ENCODE results near the gene EEF1AKMT2.
"Not testable (repeated sequence)": the region's sequence is repeated elsewhere in the genome, so short reads cannot be mapped to it uniquely, and the experiment has no call there.

The EEF1AKMT2 gene

GRCh38 chr10:124756156-124756903, 35.4 kb downstream of the EEF1AKMT2 start:
- DNase-seq (ENCODE audit: insufficient read length, low spot score) (no peak), FAIRE-seq (no peak)

DNA sequence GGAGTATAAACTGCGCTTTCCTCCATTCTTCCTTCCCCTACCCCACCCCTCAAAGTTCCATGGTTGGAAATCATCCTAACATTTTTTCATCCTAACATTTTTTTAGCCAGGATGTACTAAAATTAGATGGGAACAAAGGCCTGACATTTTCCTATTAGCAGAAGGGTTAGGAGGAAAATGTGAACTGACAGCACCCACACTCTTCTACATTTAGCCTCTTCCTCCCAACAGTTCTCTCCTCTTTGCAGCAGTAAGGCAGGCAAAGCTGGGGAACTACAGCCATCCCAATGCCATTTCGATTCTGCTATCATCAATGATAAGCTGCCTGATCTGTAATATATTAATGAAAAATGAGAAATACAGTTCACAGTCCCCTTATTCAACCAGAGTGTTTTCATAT, 36.1 kb downstream of the EEF1AKMT2 start:
- FAIRE-seq = no peak
- DNase-seq (ENCODE audit: insufficient read length, low spot score) = no peak

- no peak for FAIRE-seq
These were observed 37.5 kb downstream of the EEF1AKMT2 start for GRCh38 chr10:124754227-124754626.

GRCh38 chr10:124748953-124749645, 42.6 kb downstream of the EEF1AKMT2 start:
- no peak for FAIRE-seq

More at GRCh38 chr10:124754227-124754626, 37.5 kb downstream of the EEF1AKMT2 start:
- no peak for DNase-seq (ENCODE audit: insufficient read length, low spot score)

GRCh38 chr10:124748166-124748565, 43.5 kb downstream of the EEF1AKMT2 start:
- FAIRE-seq (no peak), DNase-seq (ENCODE audit: insufficient read length, low spot score) (no peak)

More at GRCh38 chr10:124748953-124749645, 42.6 kb downstream of the EEF1AKMT2 start:
- no peak for DNase-seq (ENCODE audit: insufficient read length, low spot score)

DNA sequence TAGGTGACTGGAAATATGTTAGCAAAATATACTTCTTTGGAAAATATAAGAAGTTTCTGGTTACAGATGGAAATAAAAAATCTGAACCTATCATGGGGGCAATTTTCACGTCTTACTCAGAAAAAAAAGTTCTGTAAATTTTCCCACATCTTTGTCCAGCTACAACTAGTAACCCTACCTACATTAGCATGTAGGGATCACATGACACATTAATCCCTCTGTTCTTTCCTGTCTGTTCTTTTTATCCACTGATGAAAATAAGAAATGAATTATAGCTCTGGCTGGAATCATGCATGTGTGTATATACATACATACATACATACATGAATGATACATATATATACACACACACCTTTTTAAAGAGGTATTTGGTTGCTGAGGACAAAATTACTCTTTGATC, 43.9 kb downstream of the EEF1AKMT2 start:
- FAIRE-seq (no peak), DNase-seq (ENCODE audit: insufficient read length, low spot score) (no peak)

- FAIRE-seq (no peak), DNase-seq (ENCODE audit: insufficient read length, low spot score) (no peak)
These were observed 44.7 kb downstream of the EEF1AKMT2 start for GRCh38 chr10:124746992-124747391.

GRCh38 chr10:124746447-124746846, 45.2 kb downstream of the EEF1AKMT2 start:
- not testable (repeated sequence) for DNase-seq (ENCODE audit: insufficient read length, low spot score); FAIRE-seq

- FAIRE-seq (no peak), DNase-seq (ENCODE audit: insufficient read length, low spot score) (no peak)
These were observed 46.0 kb downstream of the EEF1AKMT2 start for GRCh38 chr10:124745673-124746072.

- DNase-seq (ENCODE audit: insufficient read length, low spot score) = no peak
- FAIRE-seq = no peak
These were observed 46.4 kb downstream of the EEF1AKMT2 start for GRCh38 chr10:124745252-124745651.

- DNase-seq (ENCODE audit: insufficient read length, low spot score) (peak; percentile 59), FAIRE-seq (no peak)
These were observed 47.3 kb downstream of the EEF1AKMT2 start, which contains the start of gene FAM53B for GRCh38 chr10:124744102-124745050. Gene FAM53B (minus strand): TSS chr10:124744378. CDS start chr10:124706713, 37,665 bp downstream.

DNA sequence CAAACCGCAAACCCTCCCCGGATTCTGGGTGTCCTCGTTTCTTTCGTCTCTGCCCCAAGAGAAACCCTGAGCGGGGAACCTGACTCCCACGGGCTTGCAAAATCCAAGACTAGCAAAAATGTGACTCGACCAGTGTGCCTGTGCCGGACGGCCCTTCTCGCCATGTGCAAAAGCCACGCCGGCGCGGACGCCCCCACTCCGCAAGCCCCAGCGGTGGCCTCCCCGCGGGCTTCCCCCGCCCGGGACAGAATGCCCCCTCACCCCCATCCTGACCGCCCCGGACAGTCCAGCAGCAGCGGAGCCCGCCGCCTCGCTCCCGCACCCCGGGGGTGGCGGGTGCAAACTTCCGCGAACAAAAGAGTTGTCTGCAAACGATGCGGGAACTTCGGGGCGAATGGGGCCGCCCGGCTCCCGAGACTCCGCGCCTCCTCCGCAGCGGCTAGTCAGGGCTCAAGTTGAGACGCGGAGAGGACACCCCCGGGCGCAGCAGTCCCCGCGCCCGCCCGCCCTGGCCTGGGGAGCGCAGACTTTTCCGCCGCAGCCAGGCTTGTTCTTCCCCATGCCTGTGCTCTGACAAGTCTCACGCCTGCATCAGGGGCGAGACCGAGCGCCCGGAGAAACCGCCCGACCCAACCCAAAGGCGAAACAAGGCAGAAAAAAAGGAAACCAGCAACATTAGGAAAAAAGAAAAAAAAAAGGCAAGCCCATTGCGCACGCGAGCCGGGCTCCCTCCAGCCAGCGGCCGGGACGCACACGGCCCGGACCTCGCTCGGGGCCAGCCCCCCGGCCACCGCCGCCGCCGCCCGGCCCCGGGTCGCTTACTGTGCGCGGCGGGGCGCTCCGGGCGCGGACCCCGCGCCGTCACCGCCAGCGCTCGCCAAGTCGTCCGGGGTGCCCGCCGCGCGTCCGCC, 48.2 kb downstream of the EEF1AKMT2 start:
- FAIRE-seq (no peak), DNase-seq (ENCODE audit: insufficient read length, low spot score) (peak; percentile 11)

DNA sequence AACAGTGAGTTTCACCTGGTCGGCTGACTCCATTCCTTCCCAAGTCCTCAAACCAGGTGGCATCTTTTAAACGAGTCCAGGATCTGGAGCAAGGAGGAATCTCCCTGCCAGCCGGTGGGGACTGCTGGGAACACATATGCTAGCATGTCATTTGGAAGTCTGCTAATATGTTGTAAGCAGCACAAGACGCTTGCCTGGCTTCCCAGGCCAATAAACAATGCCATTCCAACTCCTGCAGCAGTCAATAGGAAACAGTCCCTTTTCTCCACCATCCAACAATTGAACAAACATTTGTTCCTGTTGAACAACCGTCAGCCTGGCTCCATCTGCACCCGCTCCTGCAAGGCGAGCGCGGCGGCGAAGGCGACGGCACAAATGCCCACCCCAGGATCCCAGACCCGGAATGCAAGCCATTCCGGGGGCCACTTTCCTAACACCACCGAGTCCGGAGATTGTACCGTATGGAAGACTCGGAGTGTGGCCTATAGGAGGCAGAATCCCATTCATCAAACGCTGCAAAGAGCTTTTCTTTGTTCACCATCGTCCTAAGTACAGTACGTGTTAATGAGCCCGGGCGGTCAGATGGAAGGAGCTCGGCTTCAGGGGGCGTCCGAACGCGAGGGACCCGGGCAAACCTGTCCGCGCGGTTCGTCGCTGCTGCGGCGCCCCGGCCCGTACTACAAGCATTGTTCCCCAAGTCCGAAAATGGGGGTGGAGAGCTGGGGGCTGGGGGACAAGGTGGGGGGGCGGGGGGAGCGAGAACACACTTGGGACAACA, 49.1 kb downstream of the EEF1AKMT2 start:
- no peak for DNase-seq (ENCODE audit: insufficient read length, low spot score)
- FAIRE-seq = no peak

DNA sequence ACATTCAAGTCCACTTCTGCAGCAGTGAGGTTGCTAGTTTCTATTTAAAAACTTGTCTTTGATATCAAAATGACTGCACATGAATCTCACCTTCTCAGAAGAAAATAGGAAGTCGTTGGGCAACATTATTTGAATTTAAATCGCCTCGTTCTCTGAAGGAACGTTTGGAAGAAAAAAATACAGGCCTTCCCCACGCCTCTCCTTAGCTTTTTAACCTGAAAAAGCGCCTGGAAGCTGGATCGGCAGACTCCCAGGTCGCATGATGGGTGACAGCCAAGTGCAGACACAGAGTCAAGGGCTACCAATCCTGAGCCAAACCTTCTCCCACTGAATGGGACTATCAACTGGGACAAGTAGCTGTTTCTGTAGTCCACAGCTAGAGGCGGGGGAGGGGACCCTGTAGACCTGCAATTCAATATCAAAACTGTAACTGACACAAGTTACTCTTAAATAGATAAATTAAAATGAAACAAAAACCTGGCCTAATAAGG, 49.7 kb downstream of the EEF1AKMT2 start:
- DNase-seq (ENCODE audit: insufficient read length, low spot score) (no peak), FAIRE-seq (no peak)

DNA sequence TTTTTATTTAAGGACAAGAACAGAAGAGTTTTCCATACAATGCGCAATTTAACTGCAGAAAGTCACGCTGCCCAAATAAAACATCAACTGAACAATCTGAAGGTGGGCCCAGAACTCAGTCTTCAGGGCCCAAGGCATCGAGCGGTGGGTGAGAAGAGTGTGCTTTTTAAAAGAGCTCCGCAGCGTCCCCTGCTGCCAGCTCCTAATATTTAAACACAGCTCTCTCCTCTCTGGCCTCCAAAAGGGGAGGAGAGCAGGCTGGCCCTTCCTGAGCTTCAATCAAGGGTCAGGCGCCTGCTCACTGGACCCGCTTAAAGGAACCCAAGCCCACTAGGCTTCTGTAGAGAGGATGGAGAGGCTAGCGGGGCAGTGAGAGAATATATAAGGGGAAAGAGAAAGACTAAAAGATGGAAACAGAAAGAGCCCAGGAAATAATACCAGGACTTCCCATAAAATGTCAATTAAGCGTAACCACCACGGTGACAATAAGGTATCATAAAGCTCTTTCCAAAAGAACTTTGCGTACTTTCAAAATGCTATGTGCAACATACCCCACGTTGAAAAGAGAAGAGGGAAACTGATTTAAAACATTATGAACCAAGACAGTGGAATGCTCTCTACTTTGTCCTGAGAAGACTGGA, 50.3 kb downstream of the EEF1AKMT2 start:
- peak; percentile 70 for DNase-seq (ENCODE audit: insufficient read length, low spot score)
- FAIRE-seq = no peak

DNA sequence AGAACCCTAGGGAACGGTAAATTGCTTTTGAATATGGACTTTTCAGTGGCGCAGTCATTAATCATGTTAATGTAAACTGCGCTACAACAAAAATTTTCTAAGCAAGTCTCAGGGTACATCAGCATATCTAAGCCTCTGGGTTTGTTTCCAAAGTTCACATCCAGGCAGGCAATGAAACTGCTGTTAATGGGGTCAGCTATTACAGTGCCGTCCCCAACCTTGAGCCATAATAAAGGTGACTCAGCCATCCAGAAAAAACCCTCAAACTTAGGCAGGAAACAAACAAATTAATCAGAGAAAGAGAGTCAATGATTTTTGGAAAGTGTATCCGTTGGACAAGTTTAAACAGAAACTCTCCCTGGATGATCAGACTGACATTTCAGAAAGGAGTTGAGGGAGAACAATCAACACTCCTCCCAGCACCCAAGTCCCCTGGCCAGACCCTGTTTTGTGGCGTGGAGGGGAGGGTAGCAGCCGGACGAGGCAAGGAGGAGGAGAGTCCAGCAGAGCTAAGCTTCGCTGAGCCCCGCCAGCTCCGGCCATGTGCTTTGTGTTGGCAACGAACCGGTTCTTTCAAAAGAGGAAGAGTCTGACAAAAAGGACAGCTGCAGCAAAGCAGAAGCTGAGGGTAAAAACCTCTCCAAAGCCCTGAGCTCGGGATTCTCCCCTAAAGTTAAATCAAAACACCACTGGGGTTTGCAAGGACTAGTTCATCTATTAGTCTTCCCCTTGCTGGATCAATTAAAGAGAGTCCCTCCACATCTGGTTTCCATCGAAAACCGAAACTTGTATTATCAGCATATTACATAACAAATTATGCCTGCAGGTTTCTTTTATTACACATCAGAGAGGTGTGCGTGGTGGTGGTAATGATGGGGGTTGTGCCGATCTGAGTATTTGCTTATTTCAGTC, 51.1 kb downstream of the EEF1AKMT2 start:
- DNase-seq (ENCODE audit: insufficient read length, low spot score) (no peak), FAIRE-seq (no peak)

- DNase-seq (ENCODE audit: insufficient read length, low spot score) = no peak
- FAIRE-seq = no peak
These were observed 51.7 kb downstream of the EEF1AKMT2 start for GRCh38 chr10:124739986-124740368.

All from HTR-8/SVneo (cell line).